ENCODE results near the gene MBP. TPM values are rescaled to one million over a fixed set of nuclear protein-coding genes. Genes with fewer than 3 reads are reported as not detected.
A peak's percentile ranks its signal among the peaks of the same experiment; 100 is the strongest.

The MBP gene
- total and polyA plus RNA-seq, 2 of the 4 experiments (the other 2 are of a cell fraction), result 0.72 to 0.90 TPM

DNA sequence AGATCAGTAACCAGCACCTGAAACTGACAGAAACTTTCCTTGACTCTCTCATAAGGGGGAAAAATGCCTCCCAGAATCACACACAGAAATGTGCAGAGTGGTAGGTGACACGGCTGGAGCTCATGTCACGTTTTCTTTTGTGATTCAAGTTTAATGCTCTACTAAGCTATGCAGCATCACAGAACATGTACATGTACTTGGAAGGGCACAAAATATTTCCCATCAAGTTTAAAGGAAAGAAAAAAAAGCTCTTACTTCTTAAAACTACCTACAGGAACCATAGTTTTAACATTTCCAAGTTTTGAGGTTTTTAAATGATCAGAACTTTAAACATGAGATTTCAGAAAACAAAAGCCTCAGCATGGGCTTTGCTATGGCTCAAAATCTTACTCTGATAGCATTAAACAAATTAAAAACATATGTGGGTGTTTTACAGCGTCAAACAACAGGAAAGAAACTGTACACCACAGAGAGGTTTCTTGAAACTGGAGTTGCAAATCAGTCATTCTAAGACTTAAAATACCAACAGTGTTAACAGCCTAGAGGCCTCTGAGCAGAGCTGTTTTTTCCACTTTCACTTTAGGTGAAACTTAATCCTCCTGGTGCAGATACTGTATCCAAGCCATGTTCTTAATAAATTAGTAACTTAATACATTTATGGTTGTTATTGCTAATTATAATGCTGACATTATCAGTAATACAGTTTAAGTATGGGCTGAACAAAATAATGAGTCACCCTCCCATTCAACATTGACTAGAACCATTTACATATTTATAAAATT lies 30.1 kb downstream of the MBP start:
- Histone ChIP-seq H3K9me3 (ENCODE audit: control insufficient read depth, insufficient read depth, low read length) (no peaks in the 10 kb centered on the region), H3K27ac (ENCODE audit: insufficient read depth, low read length) (peak overlapping the region; percentile 81), H3K56ac (ENCODE audit: extremely low read depth, insufficient read depth, low read length) (peak overlapping the region; percentile 98), H2BK20ac (ENCODE audit: low read depth, low read length) (peak overlapping the region; percentile 99), H2AK9ac (replicated peaks; ENCODE audit: low read depth, low read length, poor library complexity) (peak overlapping the region; percentile 74), H4K91ac (ENCODE audit: insufficient read depth, low read depth, low read length) (peak overlapping the region; percentile 99), H3K9ac (ENCODE audit: low read depth, low read length) (peak overlapping the region; percentile 86), H3K4me1 (ENCODE audit: control insufficient read depth, insufficient read depth, low read length) (peaks cover 45% of the 10 kb centered on the region), H3K23ac (ENCODE audit: low read depth, low read length) (peak overlapping the region; percentile 95), H3K36me3 (ENCODE audit: control insufficient read depth, insufficient read depth, low read length) (no peaks in the 10 kb centered on the region), H2BK120ac (ENCODE audit: low read depth, low read length) (peak overlapping the region; percentile 99), H4K5ac (ENCODE audit: low read depth, low read length) (peak overlapping the region; percentile 97), H2AK5ac (ENCODE audit: low read depth, low read length) (peak overlapping the region; percentile 88), H3K4me3 (ENCODE audit: insufficient read depth, low read depth, low read length) (no peak overlapping the region; the same call in 1 of the 2 replicates), H2BK5ac (ENCODE audit: low read depth, low read length, poor library complexity, severe bottlenecking) (peak overlapping the region; percentile 100), H3K79me1 (ENCODE audit: low read depth in 1 of 2, low read length in 2 of 2) (peaks cover 0 to 31% of the 10 kb centered on the region in 2 experiments; a peak in 2 of 4 replicates), H2AFZ (replicated peaks; ENCODE audit: low read length, poor library complexity) (peak overlapping the region; percentile 85), H4K8ac (ENCODE audit: low read depth in 2 of 2, low read length in 2 of 2) (peak overlapping the region; percentile 88 to 98), H3K18ac (ENCODE audit: low read depth, low read length) (peak overlapping the region; percentile 98), H3K4ac (ENCODE audit: low read depth, low read length) (peak overlapping the region; percentile 99), H3K27me3 (ENCODE audit: control insufficient read depth, insufficient read depth, low read length) (no peaks in the 10 kb centered on the region), H3K4me2 (ENCODE audit: low read depth, low read length) (peak overlapping the region; percentile 72), H4K20me1 (ENCODE audit: insufficient read depth, low read length) (no peaks in the 10 kb centered on the region), H2BK15ac (ENCODE audit: low read depth, low read length) (peak overlapping the region; percentile 85; the same call in 2 of the 3 replicates), H3K9me1 (ENCODE audit: insufficient read depth, low read length) (peaks cover 29% of the 10 kb centered on the region), H3K14ac (replicated peaks; ENCODE audit: low read depth, low read length) (peak overlapping the region; percentile 98)
- ATAC-seq (ENCODE audit: low read depth) (peak; percentile 38), DNase-seq (peak; percentile 93)
- in situ Hi-C loops (cut with MboI; ENCODE audit: low sequenced_read_pairs), result loop anchor here (25.0 kb wide), 1 partner anchor 640 kb away; no protein-coding TSS in a partner anchor
- TF ChIP-seq BHLHE40 (IDR thresholded peaks at IDR 0.05; ENCODE audit: low read depth, low read length) (peak; percentile 38; the same call in 1 of the 2 replicates), FOS (IDR thresholded peaks at IDR 0.05; ENCODE audit: low read depth, low read length) (peak; percentile 16; the same call in 1 of the 2 replicates), MAZ (IDR thresholded peaks at IDR 0.05; ENCODE audit: borderline replicate concordance, low read depth, low read length) (no peak), CHD1 (IDR thresholded peaks at IDR 0.05; ENCODE audit: low read depth, low read length) (peak; percentile 54; the same call in 1 of the 2 replicates)
- CTCF ChIA-PET, result interaction anchor here (0.8 to 1.3 kb wide), 4 partner anchors 29 to 111 kb away, joined by 3 to 5 read pairs (median 4); no protein-coding TSS in a partner anchor
- WGBS, 2 experiments (ENCODE audit: extremely low coverage in 2 of 2, insufficient read length in 1 of 2), result 0% methylated on average over 1 of the region's 3 CpGs; no CpG with 5 or more reads in 1 of the 2 experiments
- dilution Hi-C loops (cut with HindIII; ENCODE audit: low sequenced_read_pairs, unreplicated experiment), result no loop called here
- POLR2A ChIA-PET (ENCODE audit: unreplicated experiment), result interaction anchor here (1.0 to 1.4 kb wide), 3 partner anchors 24 to 109 kb away, joined by 3 to 4 read pairs (median 3); no protein-coding TSS in a partner anchor
- intact Hi-C loops (cut with micrococcal nuclease), result loop anchor here (2.0 to 10.0 kb wide), 4 partner anchors 26 to 268 kb away; no protein-coding TSS in a partner anchor
- BruUV-seq (replicated peaks), result no TSS peak

Data from IMR-90 (cell line).